HG03097 (cell line): ENCODE measurements around the gene KRTAP2-3.
"Not testable (repeated sequence)": the region's sequence is repeated elsewhere in the genome, so short reads cannot be mapped to it uniquely, and the experiment has no call there.

ENCODE experiments used
- ATAC-seq: cut with Tn5 transposase; IDR thresholded peaks from one replicate; pipeline ENCODE4 v1.9.1; 2021; ENCODE audit not compliant: unreplicated experiment, low FRiP score

The KRTAP2-3 gene

GRCh38 chr17:41037853-41038350 lies 22.0 kb downstream of the KRTAP2-3 start:
- no peak for ATAC-seq

GRCh38 chr17:41034346-41034935 lies 25.5 kb downstream of the KRTAP2-3 start, which contains the start of gene KRTAP1-3:
Gene KRTAP1-3 (minus strand): TSS chr17:41034874. CDS start chr17:41034821, 53 bp downstream.
- ATAC-seq = not testable (repeated sequence)

GRCh38 chr17:41029633-41030245 lies 30.2 kb downstream of the KRTAP2-3 start, which contains the start of gene KRTAP1-4:
Gene KRTAP1-4 (minus strand): TSS chr17:41030195. CDS start chr17:41030078, 117 bp downstream.
- ATAC-seq = no peak

GRCh38 chr17:41026715-41027471 lies 33.0 kb downstream of the KRTAP2-3 start, which contains the start of gene KRTAP1-5:
Gene KRTAP1-5 (minus strand): TSS chr17:41027208. CDS start chr17:41027155, 53 bp downstream.
- ATAC-seq = no peak

GRCh38 chr17:41024697-41025096 lies 35.2 kb downstream of the KRTAP2-3 start:
- no peak for ATAC-seq

- ATAC-seq = no peak
Measured at GRCh38 chr17:41020336-41020735, 39.6 kb downstream of the KRTAP2-3 start.

GRCh38 chr17:41019415-41019814 lies 40.5 kb downstream of the KRTAP2-3 start:
- no peak for ATAC-seq

- ATAC-seq = no peak
Measured at GRCh38 chr17:41018541-41018940, 41.4 kb downstream of the KRTAP2-3 start.

- ATAC-seq = no peak
Measured at GRCh38 chr17:41016578-41017215, 43.2 kb downstream of the KRTAP2-3 start.

- no peak for ATAC-seq
Measured at GRCh38 chr17:41015454-41015853, 44.5 kb downstream of the KRTAP2-3 start.

GRCh38 chr17:41013606-41014005 lies 46.3 kb downstream of the KRTAP2-3 start:
- no peak for ATAC-seq

- ATAC-seq = no peak
Measured at GRCh38 chr17:41013181-41013580, 46.7 kb downstream of the KRTAP2-3 start.

- ATAC-seq = no peak
Measured at GRCh38 chr17:41012326-41013120, 47.4 kb downstream of the KRTAP2-3 start.

- no peak for ATAC-seq
Measured at GRCh38 chr17:41010441-41010840, 49.5 kb downstream of the KRTAP2-3 start.

- no peak for ATAC-seq
Measured at GRCh38 chr17:41009936-41010335, 50.0 kb downstream of the KRTAP2-3 start.

- ATAC-seq = no peak
Measured at GRCh38 chr17:41009301-41009760, 50.6 kb downstream of the KRTAP2-3 start.
